ENCODE data around the gene TENM4. TPM values are rescaled to one million over a fixed set of nuclear protein-coding genes. Genes with fewer than 3 reads are reported as not detected.

Gene TENM4
- total RNA-seq, 1 experiment from 2014 or later = 0.39 TPM

DNA sequence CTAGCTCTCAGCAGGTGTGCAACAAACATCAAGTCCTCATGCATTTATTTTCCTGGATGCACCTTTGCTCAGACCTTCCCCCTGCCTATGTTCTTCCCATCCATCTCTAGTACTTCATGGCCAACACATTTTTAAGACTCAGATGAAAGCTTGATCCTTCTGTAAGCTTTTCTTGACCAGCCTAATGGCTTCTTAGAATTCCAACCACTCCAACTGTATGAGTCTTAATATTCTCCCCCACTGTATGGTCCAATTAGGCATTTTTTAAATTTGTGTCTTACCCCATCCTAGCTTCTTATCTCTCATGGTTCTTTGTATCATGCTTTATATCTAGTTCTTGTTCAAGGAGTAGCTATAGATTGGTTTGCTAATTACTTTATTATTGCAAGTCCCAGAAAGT, 44.8 kb downstream of the TENM4 start:
- in situ Hi-C loops (cut with HindIII; ENCODE audit: low pct_unique_long_range_greater_than_20kb, low sequenced_read_pairs) (no loop called here), intact Hi-C loops (cut with micrococcal nuclease; ENCODE audit: unreplicated experiment) (no loop called here)
- ATAC-seq = no peak
- POLR2A ChIA-PET = no interaction called here
- no peak for DNase-seq (ENCODE audit: low read depth, low spot score)
- BruUV-seq (replicated peaks) = no TSS peak
- TF ChIP-seq SIN3A (IDR thresholded peaks at IDR 0.05; ENCODE audit: borderline replicate concordance, insufficient read depth, low read depth, low read length) (no peak), TCF7L2 (IDR thresholded peaks at IDR 0.05; ENCODE audit: low read depth, low read length) (no peak), POLR2AphosphoS5 (IDR thresholded peaks at IDR 0.05; ENCODE audit: low read depth, low read length) (no peak)
- TF ChIP-seq, protein P1, sequence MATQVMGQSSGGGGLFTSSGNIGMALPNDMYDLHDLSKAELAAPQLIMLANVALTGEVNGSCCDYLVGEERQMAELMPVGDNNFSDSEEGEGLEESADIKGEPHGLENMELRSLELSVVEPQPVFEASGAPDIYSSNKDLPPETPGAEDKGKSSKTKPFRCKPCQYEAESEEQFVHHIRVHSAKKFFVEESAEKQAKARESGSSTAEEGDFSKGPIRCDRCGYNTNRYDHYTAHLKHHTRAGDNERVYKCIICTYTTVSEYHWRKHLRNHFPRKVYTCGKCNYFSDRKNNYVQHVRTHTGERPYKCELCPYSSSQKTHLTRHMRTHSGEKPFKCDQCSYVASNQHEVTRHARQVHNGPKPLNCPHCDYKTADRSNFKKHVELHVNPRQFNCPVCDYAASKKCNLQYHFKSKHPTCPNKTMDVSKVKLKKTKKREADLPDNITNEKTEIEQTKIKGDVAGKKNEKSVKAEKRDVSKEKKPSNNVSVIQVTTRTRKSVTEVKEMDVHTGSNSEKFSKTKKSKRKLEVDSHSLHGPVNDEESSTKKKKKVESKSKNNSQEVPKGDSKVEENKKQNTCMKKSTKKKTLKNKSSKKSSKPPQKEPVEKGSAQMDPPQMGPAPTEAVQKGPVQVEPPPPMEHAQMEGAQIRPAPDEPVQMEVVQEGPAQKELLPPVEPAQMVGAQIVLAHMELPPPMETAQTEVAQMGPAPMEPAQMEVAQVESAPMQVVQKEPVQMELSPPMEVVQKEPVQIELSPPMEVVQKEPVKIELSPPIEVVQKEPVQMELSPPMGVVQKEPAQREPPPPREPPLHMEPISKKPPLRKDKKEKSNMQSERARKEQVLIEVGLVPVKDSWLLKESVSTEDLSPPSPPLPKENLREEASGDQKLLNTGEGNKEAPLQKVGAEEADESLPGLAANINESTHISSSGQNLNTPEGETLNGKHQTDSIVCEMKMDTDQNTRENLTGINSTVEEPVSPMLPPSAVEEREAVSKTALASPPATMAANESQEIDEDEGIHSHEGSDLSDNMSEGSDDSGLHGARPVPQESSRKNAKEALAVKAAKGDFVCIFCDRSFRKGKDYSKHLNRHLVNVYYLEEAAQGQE (IDR thresholded peaks at IDR 0.05; ENCODE audit: insufficient read depth in 1 of 2, low read depth in 2 of 2, low read length in 1 of 2) = no peak
- TF ChIP-seq, protein P2, sequence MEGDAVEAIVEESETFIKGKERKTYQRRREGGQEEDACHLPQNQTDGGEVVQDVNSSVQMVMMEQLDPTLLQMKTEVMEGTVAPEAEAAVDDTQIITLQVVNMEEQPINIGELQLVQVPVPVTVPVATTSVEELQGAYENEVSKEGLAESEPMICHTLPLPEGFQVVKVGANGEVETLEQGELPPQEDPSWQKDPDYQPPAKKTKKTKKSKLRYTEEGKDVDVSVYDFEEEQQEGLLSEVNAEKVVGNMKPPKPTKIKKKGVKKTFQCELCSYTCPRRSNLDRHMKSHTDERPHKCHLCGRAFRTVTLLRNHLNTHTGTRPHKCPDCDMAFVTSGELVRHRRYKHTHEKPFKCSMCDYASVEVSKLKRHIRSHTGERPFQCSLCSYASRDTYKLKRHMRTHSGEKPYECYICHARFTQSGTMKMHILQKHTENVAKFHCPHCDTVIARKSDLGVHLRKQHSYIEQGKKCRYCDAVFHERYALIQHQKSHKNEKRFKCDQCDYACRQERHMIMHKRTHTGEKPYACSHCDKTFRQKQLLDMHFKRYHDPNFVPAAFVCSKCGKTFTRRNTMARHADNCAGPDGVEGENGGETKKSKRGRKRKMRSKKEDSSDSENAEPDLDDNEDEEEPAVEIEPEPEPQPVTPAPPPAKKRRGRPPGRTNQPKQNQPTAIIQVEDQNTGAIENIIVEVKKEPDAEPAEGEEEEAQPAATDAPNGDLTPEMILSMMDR (IDR thresholded peaks at IDR 0.05) = no peak
- CTCF ChIA-PET = interaction anchor here (0.6 kb wide), 1 partner anchor 200 kb away, joined by 12 read pairs; no protein-coding TSS in a partner anchor
- Histone ChIP-seq H3K4me3 (ENCODE audit: low read depth in 2 of 2, low read length in 2 of 2) (no peak overlapping the region), H3K9me3 (ENCODE audit: control insufficient read depth, insufficient read depth, low read depth, low read length) (no peaks in the 10 kb centered on the region), H3K4me1 (ENCODE audit: control insufficient read depth, insufficient read depth, low read length) (no peaks in the 10 kb centered on the region), H3K27me3 (ENCODE audit: control insufficient read depth, insufficient read depth, low read length) (peaks cover 4% of the 10 kb centered on the region; the same call in 1 of the 2 replicates), H3K27ac (ENCODE audit: low read length) (no peak overlapping the region), H3K36me3 (ENCODE audit: control insufficient read depth, insufficient read depth, low read length) (no peaks in the 10 kb centered on the region)

DNA sequence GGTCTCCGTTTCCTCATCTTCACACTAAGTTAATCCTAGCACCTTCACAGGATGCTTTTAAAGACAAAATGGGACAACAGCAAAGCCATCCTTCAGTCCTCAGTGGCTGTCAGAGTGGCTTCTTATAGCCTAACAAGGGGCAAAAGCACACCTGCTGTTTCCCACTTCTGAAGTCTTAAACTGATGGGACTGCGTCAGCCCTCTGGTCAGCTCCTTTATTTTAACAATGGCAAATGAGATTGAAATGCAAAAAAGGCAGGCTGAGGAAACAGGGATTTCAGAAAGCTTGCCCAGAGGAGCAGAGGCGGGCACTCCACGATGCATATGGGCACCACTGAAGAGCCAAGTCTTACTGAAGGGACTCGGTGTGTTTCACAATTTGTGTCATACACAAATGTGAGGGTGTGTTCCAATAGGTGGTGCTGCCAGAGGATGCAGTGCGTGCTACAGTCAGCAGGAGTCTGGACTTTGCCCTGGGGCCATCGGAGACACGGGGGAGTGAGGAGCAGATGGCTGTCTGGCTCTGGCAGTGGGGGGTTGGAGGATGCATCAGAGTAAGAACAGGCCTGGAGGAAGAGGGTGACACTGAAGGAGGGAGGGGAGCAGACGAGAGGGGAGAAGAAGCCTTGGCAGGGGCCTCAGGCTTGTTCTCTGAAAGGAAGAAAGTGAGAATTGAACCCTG, 47.3 kb downstream of the TENM4 start:
- BruUV-seq (replicated peaks) = no TSS peak
- DNase-seq (ENCODE audit: low read depth, low spot score) (no peak), ATAC-seq (no peak)
- ChIA-PET CTCF (no interaction called here), POLR2A (no interaction called here)
- Histone ChIP-seq H3K36me3 (ENCODE audit: control insufficient read depth, insufficient read depth, low read length) (no peaks in the 10 kb centered on the region), H3K27ac (ENCODE audit: low read length) (no peak overlapping the region), H3K4me3 (ENCODE audit: low read depth in 2 of 2, low read length in 2 of 2) (no peak overlapping the region), H3K9me3 (ENCODE audit: control insufficient read depth, insufficient read depth, low read depth, low read length) (no peaks in the 10 kb centered on the region), H3K4me1 (ENCODE audit: control insufficient read depth, insufficient read depth, low read length) (no peaks in the 10 kb centered on the region), H3K27me3 (ENCODE audit: control insufficient read depth, insufficient read depth, low read length) (peaks cover 4% of the 10 kb centered on the region; the same call in 1 of the 2 replicates)
- in situ Hi-C loops (cut with HindIII; ENCODE audit: low pct_unique_long_range_greater_than_20kb, low sequenced_read_pairs) (no loop called here), intact Hi-C loops (cut with micrococcal nuclease; ENCODE audit: unreplicated experiment) (no loop called here)
- no peak for TF ChIP-seq TCF7L2 (IDR thresholded peaks at IDR 0.05; ENCODE audit: low read depth, low read length)
- TF ChIP-seq POLR2AphosphoS5 (IDR thresholded peaks at IDR 0.05; ENCODE audit: low read depth, low read length) = no peak
- TF ChIP-seq, protein P1 (IDR thresholded peaks at IDR 0.05; ENCODE audit: insufficient read depth in 1 of 2, low read depth in 2 of 2, low read length in 1 of 2) = no peak
- TF ChIP-seq, protein P2 (IDR thresholded peaks at IDR 0.05) = no peak
- no peak for TF ChIP-seq SIN3A (IDR thresholded peaks at IDR 0.05; ENCODE audit: borderline replicate concordance, insufficient read depth, low read depth, low read length)
